Lung (tissue), 12 donors: ENCODE data around the gene SLC30A7. TPM values are rescaled to one million over a fixed set of nuclear protein-coding genes. Genes with fewer than 3 reads are reported as not detected.
A peak's percentile ranks its signal among the peaks of the same experiment; 100 is the strongest.

Source experiments
- ATAC-seq: fragments of 200-7000 bp; cut with Tn5 transposase; one replicate; pipeline ENCODE4 v1.9.1; 2020; ENCODE audit warnings: moderate number of reproducible peaks; ENCODE audit not compliant: insufficient read depth, low FRiP score
- DNase-seq, 3 donors: peaks; one replicate each; pipeline ENCODE4 v3.0.0-alpha.2; 2013 to 2017
- H3K27ac ChIP-seq, 2 donors: one replicate each; pipeline ENCODE4 v1.5.1; 2013; ENCODE audit warnings: mild to moderate bottlenecking in 2 of 2, moderate library complexity in 2 of 2, control low read depth in 1 of 2, inconsistent platforms in 1 of 2, low read depth in 1 of 2, low read length in 1 of 2
- H3K27me3 ChIP-seq, 3 donors: one replicate each; pipeline ENCODE4 v1.5.1; 2013; ENCODE audit warnings: low read length in 2 of 3; ENCODE audit not compliant: control insufficient read depth in 3 of 3, insufficient read depth in 3 of 3
- H3K36me3 ChIP-seq, 4 donors: one replicate each; pipeline ENCODE4 v1.5.1; 2013; ENCODE audit warnings: low read length in 4 of 4, mild to moderate bottlenecking in 1 of 4, moderate library complexity in 1 of 4; ENCODE audit not compliant: control insufficient read depth in 4 of 4, insufficient read depth in 4 of 4
- H3K4me1 ChIP-seq, 5 donors: one replicate each; pipeline ENCODE4 v1.5.1; 2013; ENCODE audit warnings: low read length in 5 of 5, mild to moderate bottlenecking in 2 of 5, moderate library complexity in 1 of 5; ENCODE audit not compliant: control insufficient read depth in 5 of 5, insufficient read depth in 5 of 5
- H3K4me3 ChIP-seq: one replicate; pipeline ENCODE4 v1.5.1; 2013; ENCODE audit warnings: mild to moderate bottlenecking, control low read depth, moderate library complexity
- H3K9ac ChIP-seq, 2 donors: one replicate each; pipeline ENCODE4 v1.5.1; 2013; ENCODE audit warnings: low read length in 2 of 2, control low read depth in 1 of 2; ENCODE audit not compliant: insufficient read depth in 1 of 2
- H3K9me3 ChIP-seq, 4 donors: one replicate each; pipeline ENCODE4 v1.5.1; 2013; ENCODE audit warnings: low read length in 3 of 4, mild to moderate bottlenecking in 1 of 4, moderate library complexity in 1 of 4; ENCODE audit not compliant: control insufficient read depth in 4 of 4, insufficient read depth in 3 of 4
- WGBS, 2 donors: extraction: QIAGEN DNeasy Blood & Tissue Kit; methylation state at CpG; one replicate each; pipeline ENCODE4 v1.1.7; 2013; 5-methylcytosine and 5-hydroxymethylcytosine counted together
- polyA plus RNA-seq, 2 donors: library from polyadenylated mRNA; stranded (reverse); fragments of 200-250 nt; gene quantifications; one replicate each; pipeline ENCODE4 v1.2.1, GENCODE V29; 2013
- total RNA-seq, 2 donors: library from RNA; depleted of rRNA in 1 of 2; stranded (reverse); fragments of >200 nt in 1 of 2; gene quantifications; one replicate each; pipeline ENCODE4 v1.2.1, GENCODE V29; 2014 to 2021
- TF ChIP-seq, protein P1 (sequence below): IDR thresholded peaks from 2 replicates; pipeline ENCODE4 v1.5.1; 2012; ENCODE audit warnings: mild to moderate bottlenecking; ENCODE audit errors: control extremely low read depth, extremely low read depth
- donor health status: control.
- donor health status: control.
- donor health status: Bipolar disorder and iron deficiency.
- donor health status: healthy.
- donor health status: DM: yes; HTN: yes; CAD: no.

Gene SLC30A7
- total and polyA plus RNA-seq, 4 donors: 7.6 to 33.9 (median 19.6) TPM

- DNase-seq (peak in 2 of 3 donors; percentile 70 to 85), ATAC-seq (peak; percentile 90)
- no peak overlapping the region for H3K4me3 ChIP-seq
- peak overlapping the region in 1 of 2 donors; percentile 61 for H3K27ac ChIP-seq
- 75 to 82% methylated on average over 4 of the region's 4 CpGs for WGBS, 2 donors
- peaks cover 2 to 6% (median 4%) of the 10 kb centered on the region in 4 donors for H3K36me3 ChIP-seq
- TF ChIP-seq, protein P1, sequence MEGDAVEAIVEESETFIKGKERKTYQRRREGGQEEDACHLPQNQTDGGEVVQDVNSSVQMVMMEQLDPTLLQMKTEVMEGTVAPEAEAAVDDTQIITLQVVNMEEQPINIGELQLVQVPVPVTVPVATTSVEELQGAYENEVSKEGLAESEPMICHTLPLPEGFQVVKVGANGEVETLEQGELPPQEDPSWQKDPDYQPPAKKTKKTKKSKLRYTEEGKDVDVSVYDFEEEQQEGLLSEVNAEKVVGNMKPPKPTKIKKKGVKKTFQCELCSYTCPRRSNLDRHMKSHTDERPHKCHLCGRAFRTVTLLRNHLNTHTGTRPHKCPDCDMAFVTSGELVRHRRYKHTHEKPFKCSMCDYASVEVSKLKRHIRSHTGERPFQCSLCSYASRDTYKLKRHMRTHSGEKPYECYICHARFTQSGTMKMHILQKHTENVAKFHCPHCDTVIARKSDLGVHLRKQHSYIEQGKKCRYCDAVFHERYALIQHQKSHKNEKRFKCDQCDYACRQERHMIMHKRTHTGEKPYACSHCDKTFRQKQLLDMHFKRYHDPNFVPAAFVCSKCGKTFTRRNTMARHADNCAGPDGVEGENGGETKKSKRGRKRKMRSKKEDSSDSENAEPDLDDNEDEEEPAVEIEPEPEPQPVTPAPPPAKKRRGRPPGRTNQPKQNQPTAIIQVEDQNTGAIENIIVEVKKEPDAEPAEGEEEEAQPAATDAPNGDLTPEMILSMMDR: no peak
- no peaks in the 10 kb centered on the region for H3K27me3 ChIP-seq
- H3K9me3 ChIP-seq: no peaks in the 10 kb centered on the region
- no peak overlapping the region for H3K9ac ChIP-seq
- peaks cover 2 to 70% (median 20%) of the 10 kb centered on the region in 5 donors for H3K4me1 ChIP-seq
Observed at GRCh38 chr1:100982793-100983192, 86.9 kb downstream of the SLC30A7 start.

DNA sequence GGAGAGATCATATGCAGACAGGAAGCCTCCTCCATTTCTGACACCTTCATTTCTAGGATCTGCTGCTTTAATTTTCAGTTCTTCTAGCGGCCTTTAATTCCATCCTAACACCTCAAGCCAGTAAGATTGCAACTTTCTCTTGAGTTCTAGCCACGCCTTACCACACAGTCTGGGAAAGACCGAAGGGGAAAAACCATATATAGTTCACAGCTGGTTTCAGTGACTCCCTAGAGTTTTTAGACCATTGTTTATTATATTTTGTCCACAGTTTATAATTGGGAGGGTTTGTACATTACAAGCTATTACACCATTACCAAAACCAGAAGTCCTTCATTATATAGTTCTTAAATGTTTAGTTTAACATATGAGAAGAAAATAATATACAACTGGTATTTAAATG, 92.2 kb downstream of the SLC30A7 start:
- Histone ChIP-seq H3K4me1 (peaks cover 0 to 52% (median 21%) of the 10 kb centered on the region in 5 donors), H3K36me3 (peaks cover 0 to 9% (median 3%) of the 10 kb centered on the region in 4 donors), H3K9me3 (no peaks in the 10 kb centered on the region), H3K9ac (no peak overlapping the region), H3K27ac (no peak overlapping the region), H3K4me3 (no peak overlapping the region), H3K27me3 (no peaks in the 10 kb centered on the region)
- TF ChIP-seq, protein P1: no peak
- ATAC-seq (no peak), DNase-seq (peak in 2 of 3 donors; percentile 78 to 79)
- 85 to 87% methylated on average over 3 of the region's 3 CpGs for WGBS, 2 donors

- no peak overlapping the region for H3K4me3 ChIP-seq
- peaks cover 0 to 9% (median 3%) of the 10 kb centered on the region in 4 donors for H3K36me3 ChIP-seq
- ATAC-seq (no peak), DNase-seq (peak in 2 of 3 donors; percentile 90 to 92)
- no peaks in the 10 kb centered on the region for H3K27me3 ChIP-seq
- WGBS, 2 donors: 51 to 76% methylated on average over 2 of the region's 2 CpGs
- H3K9me3 ChIP-seq: no peaks in the 10 kb centered on the region
- TF ChIP-seq, protein P1: no peak
- H3K9ac ChIP-seq: peak overlapping the region in 1 of 2 donors; percentile 73
- H3K4me1 ChIP-seq: peaks cover 0 to 43% (median 16%) of the 10 kb centered on the region in 5 donors
- H3K27ac ChIP-seq: peak overlapping the region in 1 of 2 donors; percentile 40
Observed at GRCh38 chr1:100989306-100990077, 93.6 kb downstream of the SLC30A7 start.
